T-helper 22 cell (primary cell): Measurements from ENCODE around the gene SELPLG.
"Not testable (repeated sequence)": the region's sequence is repeated elsewhere in the genome, so short reads cannot be mapped to it uniquely, and the experiment has no call there.

ENCODE experiments used
- DNase-seq: peaks from one replicate; pipeline ENCODE4 v3.0.0-alpha.2; 2020; ENCODE audit warnings: low read depth

SELPLG gene, protein sequence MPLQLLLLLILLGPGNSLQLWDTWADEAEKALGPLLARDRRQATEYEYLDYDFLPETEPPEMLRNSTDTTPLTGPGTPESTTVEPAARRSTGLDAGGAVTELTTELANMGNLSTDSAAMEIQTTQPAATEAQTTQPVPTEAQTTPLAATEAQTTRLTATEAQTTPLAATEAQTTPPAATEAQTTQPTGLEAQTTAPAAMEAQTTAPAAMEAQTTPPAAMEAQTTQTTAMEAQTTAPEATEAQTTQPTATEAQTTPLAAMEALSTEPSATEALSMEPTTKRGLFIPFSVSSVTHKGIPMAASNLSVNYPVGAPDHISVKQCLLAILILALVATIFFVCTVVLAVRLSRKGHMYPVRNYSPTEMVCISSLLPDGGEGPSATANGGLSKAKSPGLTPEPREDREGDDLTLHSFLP

DNA sequence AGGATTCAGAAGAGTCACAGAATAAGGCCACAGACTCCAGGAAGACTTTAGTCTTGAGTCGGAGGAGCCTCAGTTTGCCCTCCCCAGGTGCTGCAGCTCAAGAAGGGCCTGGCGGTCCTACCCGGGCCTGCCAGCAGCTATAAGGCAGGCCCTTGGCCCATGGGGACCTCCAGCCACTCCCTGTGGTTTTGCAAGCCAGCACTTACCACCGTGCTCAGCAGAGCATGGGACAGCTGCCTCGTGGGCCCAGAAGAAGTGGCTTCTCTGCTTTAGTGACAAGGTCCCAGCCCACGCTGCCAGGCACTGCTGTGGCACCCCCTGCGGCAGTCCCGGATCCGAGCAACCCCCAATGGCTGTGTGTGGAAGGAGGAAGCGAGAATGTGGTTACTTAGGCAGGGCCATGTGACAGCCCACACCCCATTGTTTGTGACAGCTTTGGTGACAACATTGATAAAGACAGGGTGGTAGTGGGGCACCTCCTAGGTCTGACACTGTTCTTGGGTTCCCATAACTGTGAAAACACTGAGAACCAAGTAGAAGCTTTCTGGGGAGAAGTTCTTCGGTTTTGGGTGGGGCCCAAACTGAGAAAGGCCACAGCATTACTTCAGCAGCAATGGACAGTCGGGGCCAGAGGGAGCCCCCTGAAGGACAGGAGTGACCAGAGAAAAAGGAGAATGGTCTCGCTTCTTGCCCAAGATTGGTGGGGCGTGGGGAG, at the start of gene SELPLG:
TSS of gene SELPLG (minus strand) at position 361 of the 715 bp plus-strand sequence. CDS start 9,587 bp downstream, outside the sequence.
- peak; percentile 84 for DNase-seq

DNA sequence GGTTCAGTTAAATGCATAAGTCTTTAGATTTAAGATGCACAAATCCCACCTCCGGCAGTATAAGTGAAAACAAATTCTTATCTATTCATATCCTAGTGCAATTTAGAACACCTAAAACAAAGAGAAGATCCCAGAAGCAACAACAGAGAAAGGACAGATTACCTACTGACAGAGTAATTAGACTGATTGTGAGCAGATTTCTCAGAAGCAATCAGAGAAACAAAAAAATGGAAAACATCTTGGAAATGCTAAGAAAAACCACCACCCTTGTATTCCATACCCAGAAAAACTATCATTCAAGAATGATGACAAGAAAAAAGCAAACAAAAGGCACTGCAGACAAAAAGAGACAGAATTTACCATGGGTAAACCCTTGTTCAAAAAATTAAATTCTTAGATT, 47.6 kb upstream of the SELPLG start:
- DNase-seq = no peak

DNA sequence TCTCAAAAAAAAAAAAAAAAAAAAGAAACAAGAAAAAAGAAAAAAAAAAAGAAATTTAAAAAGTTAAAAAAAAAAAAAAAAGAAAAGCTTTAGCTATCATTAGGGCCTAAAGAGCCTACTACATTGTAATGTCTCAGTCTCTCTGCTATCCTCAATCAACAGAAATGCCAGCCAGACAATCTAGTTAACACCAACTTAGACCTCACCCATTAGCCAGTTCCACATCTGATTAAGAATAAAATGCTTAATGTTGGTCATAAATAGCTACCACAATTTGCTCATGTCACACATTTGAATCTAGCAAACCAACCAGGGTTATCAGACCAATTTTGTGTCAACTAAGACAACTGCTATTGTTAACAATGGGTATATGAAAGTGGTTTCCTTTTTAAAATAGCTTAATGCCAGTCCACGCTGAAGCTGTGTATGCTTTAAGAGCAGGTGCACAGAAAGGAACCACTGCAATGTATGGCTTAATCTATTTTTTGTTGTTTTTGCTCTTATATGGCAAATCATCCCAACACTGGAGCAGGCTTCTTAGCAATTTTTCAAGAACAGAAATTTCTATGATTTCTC, 45.5 kb upstream of the SELPLG start:
- DNase-seq = no peak

DNA sequence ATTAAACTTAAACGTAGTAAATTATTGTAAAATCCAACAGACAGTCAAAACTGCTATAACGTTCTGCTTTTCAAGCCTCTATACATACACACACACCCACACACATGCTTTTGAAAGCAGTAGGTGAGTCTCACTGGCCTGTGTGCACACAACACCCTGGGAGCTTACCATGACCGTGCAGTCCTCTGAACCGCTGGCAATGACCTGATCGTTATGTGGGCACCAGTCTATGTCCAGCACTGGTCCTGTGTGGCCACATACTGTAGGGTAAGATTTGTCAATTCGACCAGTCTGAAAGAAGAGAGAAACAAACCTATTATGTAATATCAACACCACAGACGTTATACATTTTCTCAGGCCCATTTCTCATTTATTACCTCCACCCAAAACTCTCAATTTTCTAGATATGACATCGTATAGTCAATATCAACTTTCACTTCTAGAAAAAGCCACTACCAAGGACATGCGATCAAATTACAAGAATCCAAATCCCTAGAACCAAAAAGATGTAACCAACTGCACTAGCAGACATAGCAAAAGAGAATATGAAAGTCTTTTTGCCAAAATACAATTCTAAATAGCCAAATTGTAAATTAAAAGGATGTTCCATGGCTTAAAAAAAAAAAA, 44.5 kb upstream of the SELPLG start:
- no peak for DNase-seq

DNA sequence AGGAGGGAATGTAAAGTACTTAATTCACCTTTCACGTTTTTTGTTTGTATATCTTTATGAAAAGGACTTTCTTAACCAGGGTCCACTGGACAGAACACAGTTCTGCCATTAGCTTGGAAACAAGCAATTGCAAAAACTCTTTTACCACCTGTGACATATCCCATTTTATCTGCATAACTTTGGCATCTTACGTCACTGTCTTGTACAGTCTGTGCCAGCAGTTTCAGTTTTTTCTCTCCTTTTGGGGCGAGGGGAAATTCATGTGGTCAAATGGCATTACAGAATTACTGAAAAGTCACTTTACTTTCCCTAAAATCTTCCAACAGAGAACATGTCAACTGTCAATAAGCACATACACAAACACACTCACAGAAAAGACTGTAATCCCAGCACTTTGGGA, 43.7 kb upstream of the SELPLG start:
- DNase-seq = no peak

DNA sequence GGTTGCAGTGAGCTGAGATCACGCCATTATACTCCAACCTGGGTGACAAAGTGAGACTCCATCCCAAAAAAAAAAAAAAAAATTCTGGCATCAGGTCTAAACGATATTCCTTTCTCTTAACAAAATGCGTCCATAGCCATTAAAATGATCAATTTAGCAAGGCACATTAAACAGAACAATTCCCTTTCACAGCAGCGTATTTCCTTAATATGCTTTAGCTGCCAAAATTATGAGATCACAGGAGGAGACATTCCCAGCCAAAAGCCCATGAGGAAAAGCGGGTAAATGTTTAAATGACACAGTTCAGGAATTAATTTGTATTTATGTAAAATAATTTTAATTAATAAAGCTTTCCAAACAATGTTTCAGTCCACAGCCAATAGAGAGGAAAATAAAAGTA, 43.0 kb upstream of the SELPLG start:
- no peak for DNase-seq

DNA sequence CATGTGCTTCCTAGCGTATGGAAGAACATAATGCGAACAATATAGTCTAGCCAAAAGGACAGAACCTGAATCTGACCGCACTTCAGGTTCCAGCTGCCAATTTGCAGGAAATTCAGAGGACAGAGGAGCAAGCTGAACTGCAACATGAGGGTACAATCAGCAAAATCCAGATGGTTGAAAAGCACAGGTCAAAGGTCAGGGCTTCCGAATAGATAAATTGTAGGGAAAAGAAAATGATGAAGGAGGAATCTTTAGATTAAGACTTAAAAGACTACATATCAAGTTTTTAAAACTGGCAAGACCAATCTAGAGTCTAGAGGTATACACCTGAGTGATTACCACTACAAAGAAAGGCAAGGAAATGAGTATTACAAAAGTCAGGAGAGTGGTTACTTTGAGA, 42.1 kb upstream of the SELPLG start:
- DNase-seq = no peak

DNA sequence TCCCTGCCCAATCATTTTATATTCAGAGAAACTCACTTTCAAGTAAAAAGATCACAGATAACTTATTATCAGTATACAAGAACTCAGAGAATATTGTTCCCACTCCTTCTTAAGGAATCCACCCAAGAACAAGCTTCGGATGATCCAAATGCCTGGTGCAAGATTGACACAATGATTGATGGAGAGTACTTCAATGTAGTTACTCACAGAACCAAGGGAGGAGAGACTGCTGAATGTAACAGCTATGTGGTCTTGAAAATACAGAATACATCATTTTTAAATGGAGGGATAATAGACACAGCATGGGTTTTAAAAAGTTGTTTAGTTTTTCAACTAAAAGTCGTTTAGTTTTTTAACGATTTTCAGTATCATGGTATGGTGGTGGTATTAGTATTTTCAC, 38.4 kb upstream of the SELPLG start:
- no peak for DNase-seq

DNA sequence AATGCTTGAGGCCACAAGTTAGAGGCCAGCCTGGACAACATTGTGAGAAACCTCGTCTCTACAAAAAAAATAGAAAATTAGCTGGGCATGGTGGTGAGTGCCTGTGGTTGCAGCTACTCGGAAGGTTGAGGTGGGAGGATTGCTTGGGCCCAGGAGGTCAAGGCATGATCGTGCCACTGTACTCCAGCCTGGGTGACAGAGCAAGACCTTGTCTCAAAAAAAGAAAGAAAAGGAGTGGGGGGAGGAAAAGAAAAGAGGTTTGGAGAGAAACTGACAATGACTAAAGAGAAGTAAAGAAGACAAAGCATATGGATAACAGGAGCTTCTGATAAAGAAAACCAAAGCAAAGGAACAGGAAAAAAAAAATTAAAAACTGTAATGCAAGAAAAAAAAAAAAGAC, 37.4 kb upstream of the SELPLG start:
- DNase-seq = no peak

DNA sequence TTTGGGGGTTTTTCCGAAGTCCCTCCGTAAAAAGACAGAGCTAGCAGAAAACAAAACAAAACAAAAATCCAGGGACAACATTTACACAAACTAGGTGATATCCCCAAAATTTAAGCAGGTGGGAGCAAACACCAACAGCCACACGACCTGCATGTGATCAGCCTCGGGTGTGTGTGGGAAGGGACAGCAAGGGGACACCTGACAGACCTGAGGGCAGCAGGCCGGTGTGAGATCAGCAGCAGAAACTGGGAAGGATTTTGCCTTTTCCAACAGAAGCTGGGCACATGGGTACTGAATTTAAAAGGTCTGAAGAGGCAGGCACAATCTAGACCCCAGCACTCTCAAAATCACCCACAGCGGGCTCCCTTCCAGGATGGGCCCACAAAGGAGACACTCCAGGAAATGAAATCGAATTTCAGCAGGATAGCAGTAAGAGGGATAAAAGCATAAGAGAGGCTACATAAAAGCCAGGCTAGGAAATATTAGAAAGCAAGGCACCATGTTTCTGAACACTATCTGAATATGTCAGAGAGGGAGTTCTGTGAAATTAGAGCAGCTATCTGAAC, 36.5 kb upstream of the SELPLG start:
- no peak for DNase-seq

DNA sequence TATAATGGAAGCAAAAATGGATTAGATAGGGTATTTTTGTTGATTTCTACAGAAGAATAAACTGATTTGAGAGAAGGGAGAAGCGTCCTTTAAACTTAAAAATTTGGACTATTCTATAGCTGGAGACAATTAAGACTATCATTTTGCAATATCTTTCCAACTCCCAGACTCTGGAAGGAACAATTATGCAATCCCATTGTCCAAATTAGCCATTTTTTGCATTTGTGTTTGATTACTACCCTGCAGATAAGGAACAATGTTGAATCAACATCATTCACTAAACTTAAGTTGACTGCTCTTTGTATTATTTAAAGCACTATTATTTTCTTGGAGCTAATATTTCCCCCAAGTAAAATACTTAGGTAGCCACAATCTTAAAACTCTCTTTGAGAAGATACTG, 34.8 kb upstream of the SELPLG start:
- DNase-seq = no peak

DNA sequence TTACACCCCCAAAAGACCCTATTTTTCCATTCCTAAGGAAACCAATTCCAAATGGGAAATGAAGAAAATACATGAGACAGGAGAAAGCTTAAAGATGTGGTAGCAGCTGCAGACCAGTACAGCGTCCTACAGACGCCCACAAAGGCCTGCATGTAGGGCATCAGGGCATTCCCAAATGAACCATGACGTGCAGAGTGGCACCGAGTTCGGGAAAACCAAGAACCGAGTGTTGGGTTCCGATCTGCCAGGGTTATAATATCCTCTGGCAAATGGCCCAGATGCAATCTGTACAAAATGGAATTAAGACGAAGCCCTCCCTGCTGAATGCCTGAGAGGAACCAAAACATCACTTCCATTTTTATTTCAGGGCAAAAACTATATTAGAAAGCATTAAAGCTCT, 34.4 kb upstream of the SELPLG start:
- no peak for DNase-seq

DNA sequence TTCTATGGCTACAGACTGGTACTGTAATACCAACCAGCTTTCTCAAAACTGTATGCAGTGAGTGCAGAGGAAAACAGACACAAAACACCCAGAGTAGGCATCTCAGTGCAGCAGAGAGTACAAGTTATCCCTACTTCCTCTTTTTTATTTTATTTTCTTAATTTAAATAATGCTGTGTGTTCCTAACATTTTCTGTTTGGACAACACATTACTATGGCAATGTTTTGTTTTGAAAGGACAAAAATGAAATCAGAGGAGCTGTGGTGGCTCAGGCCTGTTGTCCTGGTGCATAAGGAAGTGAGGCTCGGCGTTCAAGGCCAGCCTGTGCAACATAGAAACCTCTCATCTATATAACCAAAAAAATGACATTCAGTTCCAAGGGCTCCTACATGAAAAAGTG, 33.7 kb upstream of the SELPLG start:
- DNase-seq = no peak

DNA sequence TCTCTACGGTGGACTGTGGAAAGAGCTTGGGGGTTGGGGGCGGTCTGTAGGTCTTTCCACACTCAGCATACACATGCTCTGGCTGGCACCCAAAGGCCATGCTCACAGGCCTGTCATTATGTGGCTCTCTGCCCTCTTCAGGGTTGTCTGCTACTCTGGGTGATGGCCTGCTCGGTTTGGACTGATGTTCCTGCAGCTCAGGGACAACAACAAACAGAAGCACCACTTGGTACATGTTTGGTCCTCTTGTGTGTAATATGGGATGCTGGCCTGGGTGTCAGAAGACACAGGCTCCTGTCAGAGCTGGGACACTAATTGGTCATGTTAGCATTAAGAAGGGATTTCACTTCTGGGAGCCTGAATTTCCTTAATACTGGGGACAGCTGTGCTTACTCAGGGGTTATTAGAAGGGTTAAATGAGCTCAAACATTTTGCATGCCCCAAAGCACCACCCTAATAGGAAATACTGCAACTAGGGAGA, 32.7 kb upstream of the SELPLG start:
- DNase-seq = no peak

DNA sequence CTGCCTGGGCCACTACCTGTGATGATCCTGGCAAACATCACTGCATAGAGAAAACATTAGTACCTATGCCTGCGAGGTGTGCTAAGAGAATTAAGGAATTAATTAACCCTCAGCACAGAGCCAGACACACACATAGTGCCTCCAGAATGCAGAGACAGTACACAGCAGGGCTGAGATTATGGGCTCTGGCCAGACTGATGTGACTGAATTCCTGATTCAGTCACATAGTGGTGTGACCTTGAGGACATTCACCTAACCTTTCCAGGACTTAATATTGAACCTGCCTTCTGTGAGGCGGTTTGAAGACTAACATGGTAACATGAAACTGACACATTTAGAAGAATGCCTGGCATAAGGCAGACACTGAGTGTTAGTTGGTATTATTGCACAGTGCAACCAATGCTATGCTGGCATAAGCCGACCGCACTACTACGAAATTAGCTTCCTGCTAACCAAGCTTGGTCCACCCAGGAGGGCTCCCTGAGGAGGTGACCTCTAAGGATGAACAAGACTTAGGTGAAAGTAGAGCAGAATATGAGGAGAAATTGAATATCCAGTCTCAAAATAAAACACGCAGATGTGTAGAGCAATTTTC, 32.0 kb upstream of the SELPLG start:
- no peak for DNase-seq

DNA sequence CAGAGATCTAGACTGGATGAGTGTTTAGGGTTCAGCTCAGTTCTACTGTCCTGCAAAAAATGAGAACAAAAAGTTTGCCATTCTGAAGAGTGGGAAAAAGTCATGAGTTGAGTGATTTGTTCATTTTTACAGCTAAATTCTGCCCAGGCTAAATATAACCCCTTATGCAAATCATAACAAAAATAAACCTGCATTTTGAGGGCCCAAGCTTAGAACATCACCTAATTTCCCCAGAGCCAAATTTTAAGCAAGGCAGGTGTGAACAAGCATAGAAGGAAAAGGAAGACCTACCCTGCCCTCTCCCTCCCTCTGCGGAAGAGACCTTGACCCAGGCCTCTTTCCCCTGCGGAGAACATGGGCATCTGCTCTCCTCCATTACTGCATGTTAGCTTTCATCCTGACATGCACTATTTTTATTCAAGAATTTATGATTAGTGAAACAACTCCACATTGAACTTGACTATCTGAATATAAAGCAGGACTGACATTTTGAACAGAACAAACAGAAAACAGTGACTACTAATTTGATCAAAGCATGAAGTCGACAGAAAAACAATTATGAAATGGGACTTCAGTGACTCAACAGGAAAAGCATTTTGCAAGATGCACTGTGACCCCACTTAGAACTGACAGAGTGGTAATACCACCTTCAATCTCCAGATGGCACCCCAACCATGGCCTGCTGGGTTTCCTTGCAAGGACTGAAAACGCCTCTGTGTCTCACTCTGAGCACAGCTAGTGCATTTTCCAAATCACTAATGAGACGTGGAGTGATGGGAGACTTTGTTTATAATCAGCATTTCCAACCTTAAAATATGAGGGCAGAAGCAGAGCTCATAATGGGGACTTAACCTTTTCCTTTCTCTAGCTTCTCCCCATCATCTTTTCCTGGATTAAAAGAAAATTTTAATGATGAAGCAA, 30.9 kb upstream of the SELPLG start:
- DNase-seq = peak; percentile 54

DNA sequence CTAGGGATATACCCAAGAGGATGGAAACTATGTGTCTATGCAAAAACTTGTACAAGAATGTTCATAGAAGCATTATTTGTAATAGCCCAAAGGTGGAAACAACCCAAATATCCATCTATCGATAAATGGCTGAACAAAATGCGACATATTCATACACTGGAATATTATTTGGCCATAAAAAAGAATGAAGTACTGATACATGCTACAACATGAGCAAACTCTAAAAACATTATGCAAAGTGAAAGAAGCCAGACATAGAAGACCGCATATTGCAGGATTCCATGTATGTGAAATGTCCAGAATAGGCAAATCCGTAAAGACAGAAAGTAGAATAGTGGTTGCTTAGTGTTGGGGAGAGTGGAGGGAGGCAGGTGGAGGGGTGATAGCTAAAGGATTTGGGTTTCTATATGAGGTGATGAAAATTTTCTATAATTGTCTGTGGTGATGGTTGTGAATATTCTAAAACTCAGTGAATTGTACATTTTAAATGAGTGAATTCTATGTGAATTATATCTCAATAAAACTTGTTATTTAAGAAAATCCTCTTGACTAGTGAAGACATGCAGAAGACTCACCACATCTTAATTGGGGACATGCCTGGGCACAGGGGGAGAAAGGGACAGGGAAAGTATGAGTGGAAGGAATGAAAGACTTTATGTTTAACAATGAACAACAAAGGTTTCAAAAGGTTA, 29.8 kb upstream of the SELPLG start:
- DNase-seq = no peak

DNA sequence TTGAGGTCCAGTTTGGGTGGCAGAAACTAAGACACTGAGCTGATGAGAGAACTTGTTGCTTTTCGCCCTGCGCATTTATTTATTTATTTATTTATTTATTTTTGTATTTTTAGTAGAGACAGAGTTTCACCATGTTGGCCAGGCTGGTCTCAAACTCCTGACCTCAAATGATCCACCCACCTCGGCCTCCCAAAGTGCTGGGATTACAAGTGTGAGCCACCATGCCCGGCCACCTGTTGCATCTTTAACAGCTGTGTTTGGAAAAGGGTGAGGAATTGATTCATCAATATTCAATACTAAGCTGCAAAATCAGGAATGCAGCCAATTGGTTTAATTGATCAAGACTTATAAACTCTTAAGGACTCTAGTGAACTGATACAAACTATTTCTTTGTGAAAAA, 24.4 kb upstream of the SELPLG start:
- DNase-seq = not testable (repeated sequence)

DNA sequence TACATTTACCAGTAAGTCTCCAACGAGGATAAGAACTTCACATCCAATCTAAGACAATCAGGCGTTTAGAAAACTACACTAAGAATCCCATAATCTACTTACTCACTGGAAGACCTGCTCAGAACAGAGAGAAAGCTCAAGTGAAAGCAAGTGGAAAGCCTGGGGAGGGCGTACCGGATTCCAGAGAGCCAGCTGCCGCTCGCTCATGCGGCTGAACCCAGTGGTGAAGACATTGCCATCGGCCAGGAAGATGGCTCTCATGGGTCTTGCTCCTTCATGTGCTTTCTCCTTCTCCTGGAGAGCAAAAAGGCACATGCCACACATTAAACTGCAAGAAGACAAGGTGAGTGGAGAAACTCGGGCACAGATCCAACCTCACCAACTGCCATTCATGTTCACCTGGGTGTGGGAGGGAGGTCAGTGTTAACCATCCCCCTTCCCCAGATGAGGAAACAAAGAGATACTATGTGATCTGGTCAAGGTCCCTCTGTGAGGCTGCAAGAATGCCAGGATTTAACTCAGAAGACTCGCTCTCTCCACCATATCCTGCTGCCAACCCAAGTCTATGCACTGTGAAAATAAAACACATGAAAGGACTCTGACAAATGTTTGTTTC, 23.5 kb upstream of the SELPLG start:
- DNase-seq = no peak

DNA sequence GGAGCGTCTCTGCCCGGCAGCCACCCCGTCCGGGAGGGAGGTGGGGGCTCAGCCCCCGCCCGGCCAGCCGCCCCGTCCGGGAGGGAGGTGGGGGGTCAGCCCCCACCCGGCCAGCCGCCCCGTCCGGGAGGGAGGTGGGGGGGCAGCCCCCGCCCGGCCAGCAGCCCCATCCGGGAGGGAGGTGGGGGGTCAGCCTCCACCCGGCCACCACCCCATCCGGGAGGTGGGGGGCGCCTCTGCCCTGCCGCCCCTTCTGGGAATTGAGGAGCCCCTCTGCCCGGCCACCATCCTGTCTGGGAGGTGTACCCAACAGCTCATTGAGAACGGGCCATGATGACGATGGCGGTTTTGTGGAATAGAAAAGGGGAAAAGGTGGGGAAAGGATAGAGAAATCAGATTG, 22.6 kb upstream of the SELPLG start:
- not testable (repeated sequence) for DNase-seq
